ENCODE measurements around the gene C1QL3.
A peak's percentile ranks its signal among the peaks of the same experiment; 100 is the strongest.

The C1QL3 gene

GRCh38 chr10:16529853-16530252 lies 8.2 kb upstream of the C1QL3 start:
- Histone ChIP-seq H3K36me3 (no peaks in the 10 kb centered on the region), H3K9me3 (ENCODE audit: severe bottlenecking) (no peaks in the 10 kb centered on the region), H3K27me3 (ENCODE audit: insufficient read depth, low read depth, severe bottlenecking) (no peaks in the 10 kb centered on the region), H3K27ac (no peak overlapping the region), H3K4me3 (ENCODE audit: low read depth, low read length) (no peak overlapping the region)
- no peak for DNase-seq
- no peak for TF ChIP-seq CTCF (IDR thresholded peaks at IDR 0.05; ENCODE audit: low read depth, low read length)

GRCh38 chr10:16527452-16527851 lies 5.8 kb upstream of the C1QL3 start:
- no peak for TF ChIP-seq CTCF (IDR thresholded peaks at IDR 0.05; ENCODE audit: low read depth, low read length)
- no peak overlapping the region for H3K4me3 ChIP-seq (ENCODE audit: low read depth, low read length)
- DNase-seq: no peak
- H3K27ac ChIP-seq: no peak overlapping the region
- no peaks in the 10 kb centered on the region for H3K27me3 ChIP-seq (ENCODE audit: insufficient read depth, low read depth, severe bottlenecking)
- H3K36me3 ChIP-seq: no peaks in the 10 kb centered on the region
- H3K9me3 ChIP-seq (ENCODE audit: severe bottlenecking): no peaks in the 10 kb centered on the region

GRCh38 chr10:16520900-16521299 lies 779 bp downstream of the C1QL3 start:
- H3K27me3 ChIP-seq (ENCODE audit: insufficient read depth, low read depth, severe bottlenecking): no peaks in the 10 kb centered on the region
- H3K36me3 ChIP-seq: no peaks in the 10 kb centered on the region
- peak; percentile 26 for DNase-seq
- TF ChIP-seq CTCF (IDR thresholded peaks at IDR 0.05; ENCODE audit: low read depth, low read length): peak; percentile 61
- no peak overlapping the region for H3K4me3 ChIP-seq (ENCODE audit: low read depth, low read length)
- H3K9me3 ChIP-seq (ENCODE audit: severe bottlenecking): no peaks in the 10 kb centered on the region
- H3K27ac ChIP-seq: no peak overlapping the region

GRCh38 chr10:16519908-16520861 lies 1.5 kb downstream of the C1QL3 start:
- Histone ChIP-seq H3K36me3 (no peaks in the 10 kb centered on the region), H3K4me3 (ENCODE audit: low read depth, low read length) (peak overlapping the region; percentile 48), H3K27me3 (ENCODE audit: insufficient read depth, low read depth, severe bottlenecking) (no peaks in the 10 kb centered on the region), H3K9me3 (ENCODE audit: severe bottlenecking) (no peaks in the 10 kb centered on the region), H3K27ac (no peak overlapping the region)
- DNase-seq: no peak
- TF ChIP-seq CTCF (IDR thresholded peaks at IDR 0.05; ENCODE audit: low read depth, low read length): no peak

GRCh38 chr10:16519250-16519907 lies 2.3 kb downstream of the C1QL3 start:
- Histone ChIP-seq H3K9me3 (ENCODE audit: severe bottlenecking) (no peaks in the 10 kb centered on the region), H3K4me3 (ENCODE audit: low read depth, low read length) (peak overlapping the region; percentile 48), H3K36me3 (no peaks in the 10 kb centered on the region), H3K27me3 (ENCODE audit: insufficient read depth, low read depth, severe bottlenecking) (no peaks in the 10 kb centered on the region), H3K27ac (no peak overlapping the region)
- TF ChIP-seq CTCF (IDR thresholded peaks at IDR 0.05; ENCODE audit: low read depth, low read length): no peak
- DNase-seq: no peak
